ENCODE data around the gene GPNMB. TPM values are rescaled to one million over a fixed set of nuclear protein-coding genes. Genes with fewer than 3 reads are reported as not detected.

Gene GPNMB
- total RNA-seq, 4 donors from 2014 or later, result 8.0 to 36.5 (median 27.1) TPM

GRCh38 chr7:23279819-23280525 lies 33.4 kb downstream of the GPNMB start:
- TF ChIP-seq POLR2A (IDR thresholded peaks at IDR 0.05) (no peak), POLR2AphosphoS5 (IDR thresholded peaks at IDR 0.05) (no peak), EP300 (IDR thresholded peaks at IDR 0.05; ENCODE audit: low read depth) (no peak)
- TF ChIP-seq, protein P1, sequence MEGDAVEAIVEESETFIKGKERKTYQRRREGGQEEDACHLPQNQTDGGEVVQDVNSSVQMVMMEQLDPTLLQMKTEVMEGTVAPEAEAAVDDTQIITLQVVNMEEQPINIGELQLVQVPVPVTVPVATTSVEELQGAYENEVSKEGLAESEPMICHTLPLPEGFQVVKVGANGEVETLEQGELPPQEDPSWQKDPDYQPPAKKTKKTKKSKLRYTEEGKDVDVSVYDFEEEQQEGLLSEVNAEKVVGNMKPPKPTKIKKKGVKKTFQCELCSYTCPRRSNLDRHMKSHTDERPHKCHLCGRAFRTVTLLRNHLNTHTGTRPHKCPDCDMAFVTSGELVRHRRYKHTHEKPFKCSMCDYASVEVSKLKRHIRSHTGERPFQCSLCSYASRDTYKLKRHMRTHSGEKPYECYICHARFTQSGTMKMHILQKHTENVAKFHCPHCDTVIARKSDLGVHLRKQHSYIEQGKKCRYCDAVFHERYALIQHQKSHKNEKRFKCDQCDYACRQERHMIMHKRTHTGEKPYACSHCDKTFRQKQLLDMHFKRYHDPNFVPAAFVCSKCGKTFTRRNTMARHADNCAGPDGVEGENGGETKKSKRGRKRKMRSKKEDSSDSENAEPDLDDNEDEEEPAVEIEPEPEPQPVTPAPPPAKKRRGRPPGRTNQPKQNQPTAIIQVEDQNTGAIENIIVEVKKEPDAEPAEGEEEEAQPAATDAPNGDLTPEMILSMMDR (IDR thresholded peaks at IDR 0.05), result no peak

GRCh38 chr7:23283086-23283485 lies 36.5 kb downstream of the GPNMB start:
- H3K4me1 ChIP-seq, result no peaks in the 10 kb centered on the region
- 88 to 95% methylated on average over 4 of the region's 4 CpGs for WGBS, 2 donors (ENCODE audit: low coverage in 1 of 2)
- H3K36me3 ChIP-seq, result no peaks in the 10 kb centered on the region
- H3K4me3 ChIP-seq, result no peak overlapping the region
- no peaks in the 10 kb centered on the region for H3K9me3 ChIP-seq
- in situ Hi-C loops (cut with MboI; ENCODE audit: low pct_ligation_motif_present in 1 of 4, low pct_unique_long_range_greater_than_20kb in 1 of 4, low sequenced_read_pairs in 3 of 4) (no loop called here), intact Hi-C loops (cut with DNase I; ENCODE audit: low total_unique reads) (no loop called here)
- TF ChIP-seq POLR2A (IDR thresholded peaks at IDR 0.05), result no peak
- no peak for TF ChIP-seq POLR2AphosphoS5 (IDR thresholded peaks at IDR 0.05)
- no peak overlapping the region for H3K27ac ChIP-seq
- H3K27me3 ChIP-seq, result no peaks in the 10 kb centered on the region
- no peak for DNase-seq

More at GRCh38 chr7:23279819-23280525, 33.4 kb downstream of the GPNMB start:
- intact Hi-C loops (cut with DNase I; ENCODE audit: low total_unique reads), result no loop called here
- H3K4me3 ChIP-seq, result no peak overlapping the region
- H3K4me1 ChIP-seq, result no peaks in the 10 kb centered on the region
- H3K9me3 ChIP-seq, result no peaks in the 10 kb centered on the region
- no peak for DNase-seq
- no peaks in the 10 kb centered on the region for H3K36me3 ChIP-seq
- H3K27ac ChIP-seq, result no peak overlapping the region
- no peaks in the 10 kb centered on the region for H3K27me3 ChIP-seq
- WGBS, 2 donors (ENCODE audit: low coverage in 1 of 2), result 88% methylated on average over 2 of the region's 2 CpGs; no CpG with 5 or more reads in 1 of the 2 donors
- in situ Hi-C loops (cut with MboI; ENCODE audit: low pct_ligation_motif_present in 1 of 4, low pct_unique_long_range_greater_than_20kb in 1 of 4, low sequenced_read_pairs in 3 of 4), result loop anchor here in 1 of 4 donors (10.0 kb wide), 1 partner anchor 175 kb away; the partner anchor contains the start of gene KLHL7

DNA sequence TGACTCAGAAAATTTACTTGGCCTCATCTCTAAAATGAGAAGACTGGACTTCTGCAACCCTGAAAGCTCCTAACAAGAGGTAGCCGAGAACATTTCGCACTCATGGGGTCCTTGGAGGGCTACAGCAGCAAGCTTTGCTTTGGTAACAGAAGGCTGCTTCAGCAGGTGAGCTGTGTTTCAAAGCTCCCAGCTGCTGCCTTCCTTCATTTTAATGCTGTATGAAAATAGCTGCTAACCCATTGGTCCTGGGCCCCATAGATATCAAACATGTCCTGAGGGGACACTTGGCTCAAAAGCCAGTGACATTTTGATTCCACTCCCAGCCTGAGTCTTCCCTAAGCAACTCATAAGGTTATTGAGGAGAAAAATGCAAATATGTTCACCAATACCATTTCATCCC lies 38.3 kb downstream of the GPNMB start:
- DNase-seq, result no peak
- intact Hi-C loops (cut with DNase I; ENCODE audit: low total_unique reads), result no loop called here
- in situ Hi-C loops (cut with MboI; ENCODE audit: low pct_ligation_motif_present in 1 of 4, low pct_unique_long_range_greater_than_20kb in 1 of 4, low sequenced_read_pairs in 3 of 4), result no loop called here
- no peaks in the 10 kb centered on the region for H3K9me3 ChIP-seq
- H3K27ac ChIP-seq, result no peak overlapping the region
- H3K4me1 ChIP-seq, result no peaks in the 10 kb centered on the region
- no peak for TF ChIP-seq POLR2A (IDR thresholded peaks at IDR 0.05)
- TF ChIP-seq POLR2AphosphoS5 (IDR thresholded peaks at IDR 0.05), result no peak
- TF ChIP-seq EP300 (IDR thresholded peaks at IDR 0.05; ENCODE audit: low read depth), result no peak
- TF ChIP-seq, protein P1 (IDR thresholded peaks at IDR 0.05), result no peak
- WGBS, 2 donors (ENCODE audit: low coverage in 1 of 2), result 92 to 100% methylated on average over 2 of the region's 2 CpGs
- no peaks in the 10 kb centered on the region for H3K36me3 ChIP-seq
- H3K27me3 ChIP-seq, result no peaks in the 10 kb centered on the region
- no peak overlapping the region for H3K4me3 ChIP-seq

DNA sequence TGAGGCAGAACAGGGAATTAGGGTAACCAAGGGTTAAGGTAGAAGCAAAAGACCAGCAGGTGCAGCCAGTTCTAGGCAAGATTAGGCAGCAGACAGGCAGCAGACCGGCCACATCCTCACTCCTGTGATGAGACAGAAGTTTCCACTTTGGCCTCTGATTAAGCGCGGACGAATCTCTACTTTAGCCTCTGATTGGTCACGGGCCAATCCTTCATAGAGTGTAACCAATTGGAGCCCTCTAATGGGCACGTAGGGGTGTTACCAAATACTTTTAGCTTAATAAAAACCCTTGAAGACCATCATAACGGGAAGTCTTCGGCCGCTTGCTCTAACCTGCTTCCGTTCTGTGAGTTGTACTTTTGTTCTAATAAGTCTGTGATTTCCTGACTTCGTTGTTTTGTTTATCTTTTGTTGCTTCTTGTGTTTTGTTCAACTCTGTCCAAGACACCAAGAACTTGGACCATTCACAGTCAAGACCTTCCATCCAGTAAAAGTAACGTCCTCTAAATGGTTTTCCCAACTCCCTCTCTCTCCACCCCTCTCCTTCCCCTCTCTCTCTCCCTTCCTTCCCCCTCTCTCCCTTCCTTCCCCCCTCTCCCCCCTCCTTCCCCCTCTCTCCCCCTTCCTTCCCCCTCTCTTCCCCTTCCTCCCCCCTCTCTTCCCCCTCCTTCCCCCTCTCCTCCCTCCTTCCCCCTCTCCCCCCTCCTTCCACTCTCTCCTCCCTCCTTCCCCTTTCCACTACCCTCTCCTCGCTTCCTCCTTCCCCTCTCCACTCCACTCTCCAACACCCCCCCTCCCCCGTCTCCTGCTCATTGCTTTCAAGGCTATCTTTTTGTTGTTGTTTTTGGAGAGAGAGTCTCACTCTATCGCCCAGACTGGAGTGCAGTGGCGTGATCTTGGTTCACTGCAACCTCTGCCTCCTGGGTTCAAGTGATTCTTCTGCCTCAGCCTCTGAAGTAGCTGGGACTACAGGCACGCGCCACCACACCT lies 39.4 kb downstream of the GPNMB start:
- no peaks in the 10 kb centered on the region for H3K36me3 ChIP-seq
- WGBS, 2 donors (ENCODE audit: low coverage in 1 of 2), result 80 to 90% methylated on average over 10 to 18 of the region's 18 CpGs
- TF ChIP-seq, protein P1 (IDR thresholded peaks at IDR 0.05), result no peak
- TF ChIP-seq POLR2AphosphoS5 (IDR thresholded peaks at IDR 0.05) (no peak), EP300 (IDR thresholded peaks at IDR 0.05; ENCODE audit: low read depth) (no peak), POLR2A (IDR thresholded peaks at IDR 0.05) (no peak)
- H3K27me3 ChIP-seq, result no peaks in the 10 kb centered on the region
- in situ Hi-C loops (cut with MboI; ENCODE audit: low pct_ligation_motif_present in 1 of 4, low pct_unique_long_range_greater_than_20kb in 1 of 4, low sequenced_read_pairs in 3 of 4) (no loop called here), intact Hi-C loops (cut with DNase I; ENCODE audit: low total_unique reads) (no loop called here)
- DNase-seq, result no peak
- no peak overlapping the region for H3K27ac ChIP-seq
- H3K4me3 ChIP-seq, result no peak overlapping the region
- H3K4me1 ChIP-seq, result no peaks in the 10 kb centered on the region
- H3K9me3 ChIP-seq, result no peaks in the 10 kb centered on the region
